NB4 (cell line): Measurements from ENCODE around the gene SLC26A9.

ENCODE experiments used
- MYC ChIP-seq: IDR thresholded peaks from 2 replicates; pipeline ENCODE4 v1.6.1; 2011; ENCODE audit warnings: low read depth, low read length
- POLR2A ChIP-seq: IDR thresholded peaks from 2 replicates; pipeline ENCODE4 v1.6.1; 2011; ENCODE audit warnings: mild to moderate bottlenecking; ENCODE audit not compliant: insufficient read length; ENCODE audit errors: extremely low read depth
- TF ChIP-seq, protein P1 (sequence below): IDR thresholded peaks from one replicate; pipeline ENCODE4 v1.5.1; 2012; ENCODE audit warnings: low read depth, low read length
- TF ChIP-seq, protein P2 (sequence below): IDR thresholded peaks from 2 replicates; pipeline ENCODE4 v1.6.1; 2011; ENCODE audit warnings: low read depth, low read length

DNA sequence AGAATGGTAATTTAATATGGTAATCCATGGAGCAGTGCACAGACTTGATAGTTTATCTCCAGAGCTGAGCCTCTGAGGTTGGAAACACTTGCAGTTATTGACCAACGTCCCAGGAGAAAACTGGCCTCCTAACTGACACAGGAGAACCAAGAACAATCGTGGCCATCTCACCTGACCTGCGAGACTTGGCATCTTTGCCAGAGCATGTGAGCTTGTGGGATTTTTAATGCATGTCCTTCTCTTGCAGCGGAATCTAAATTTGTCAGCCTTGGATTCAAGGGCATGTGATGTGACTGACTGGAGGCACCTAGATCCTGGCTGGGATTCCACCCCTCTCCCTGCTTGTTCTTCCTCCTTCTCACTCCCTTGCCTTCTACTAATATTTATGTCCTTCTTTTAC, 27.8 kb upstream of the SLC26A9 start:
- TF ChIP-seq, protein P1, sequence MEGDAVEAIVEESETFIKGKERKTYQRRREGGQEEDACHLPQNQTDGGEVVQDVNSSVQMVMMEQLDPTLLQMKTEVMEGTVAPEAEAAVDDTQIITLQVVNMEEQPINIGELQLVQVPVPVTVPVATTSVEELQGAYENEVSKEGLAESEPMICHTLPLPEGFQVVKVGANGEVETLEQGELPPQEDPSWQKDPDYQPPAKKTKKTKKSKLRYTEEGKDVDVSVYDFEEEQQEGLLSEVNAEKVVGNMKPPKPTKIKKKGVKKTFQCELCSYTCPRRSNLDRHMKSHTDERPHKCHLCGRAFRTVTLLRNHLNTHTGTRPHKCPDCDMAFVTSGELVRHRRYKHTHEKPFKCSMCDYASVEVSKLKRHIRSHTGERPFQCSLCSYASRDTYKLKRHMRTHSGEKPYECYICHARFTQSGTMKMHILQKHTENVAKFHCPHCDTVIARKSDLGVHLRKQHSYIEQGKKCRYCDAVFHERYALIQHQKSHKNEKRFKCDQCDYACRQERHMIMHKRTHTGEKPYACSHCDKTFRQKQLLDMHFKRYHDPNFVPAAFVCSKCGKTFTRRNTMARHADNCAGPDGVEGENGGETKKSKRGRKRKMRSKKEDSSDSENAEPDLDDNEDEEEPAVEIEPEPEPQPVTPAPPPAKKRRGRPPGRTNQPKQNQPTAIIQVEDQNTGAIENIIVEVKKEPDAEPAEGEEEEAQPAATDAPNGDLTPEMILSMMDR = no peak
- TF ChIP-seq POLR2A = no peak
- TF ChIP-seq, protein P2, sequence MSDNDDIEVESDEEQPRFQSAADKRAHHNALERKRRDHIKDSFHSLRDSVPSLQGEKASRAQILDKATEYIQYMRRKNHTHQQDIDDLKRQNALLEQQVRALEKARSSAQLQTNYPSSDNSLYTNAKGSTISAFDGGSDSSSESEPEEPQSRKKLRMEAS = no peak
- no peak for TF ChIP-seq MYC
